HFFc6 (cell line): ENCODE data around the gene FCRL4. TPM values are rescaled to one million over a fixed set of nuclear protein-coding genes. Genes with fewer than 3 reads are reported as not detected.

Experiments used
- DNase-seq: peaks from one replicate; pipeline ENCODE4 v3.0.0-alpha.2; 2018
- H3K27ac Mint-ChIP-seq: 2 replicates; pipeline ENCODE4 v1.8.0; 2020; ENCODE audit warnings: mild to moderate bottlenecking, mixed read lengths
- H3K27me3 Mint-ChIP-seq: 2 replicates; pipeline ENCODE4 v1.8.0; 2021; ENCODE audit warnings: mild to moderate bottlenecking, moderate library complexity, mixed read lengths; ENCODE audit not compliant: insufficient read depth
- H3K36me3 Mint-ChIP-seq: 2 replicates; pipeline ENCODE4 v1.8.0; 2021; ENCODE audit warnings: low read depth, mixed read lengths
- H3K4me1 Mint-ChIP-seq: 2 replicates; pipeline ENCODE4 v1.8.0; 2020; ENCODE audit warnings: low read depth, mixed read lengths
- H3K4me3 Mint-ChIP-seq: 2 replicates; pipeline ENCODE4 v1.8.0; 2020; ENCODE audit warnings: mild to moderate bottlenecking, moderate library complexity, mixed read lengths
- H3K9me3 Mint-ChIP-seq: 2 replicates; pipeline ENCODE4 v1.8.0; 2020; ENCODE audit warnings: mild to moderate bottlenecking, mixed read lengths
- CTCF ChIP-seq: fragments of 200-600 bp; sonication (generic); IDR thresholded peaks from 2 replicates; pipeline ENCODE4 v1.5.0; 2021; ENCODE audit warnings: antibody characterized with exemption, mild to moderate bottlenecking
- total RNA-seq, 6 experiments: library from RNA; stranded (reverse); fragmentation: NEBNext Ultra II Directional; extraction: Animal tissue kit (Norgen Biotek cat#: 25700); gene quantifications; 2 replicates in 1 of 6; 3 replicates in 5 of 6; pipeline ENCODE4 v1.2.3, GENCODE V29; 2021

FCRL4 gene
- total RNA-seq, 6 experiments from 2014 or later = not detected

GRCh38 chr1:157532569-157532968 is 65.3 kb downstream of the FCRL4 start:
- H3K27me3 Mint-ChIP-seq = peaks cover 4% of the 10 kb centered on the region; the same call in 1 of the 2 replicates

GRCh38 chr1:157523774-157524493 is 74.0 kb downstream of the FCRL4 start:
- Mint-ChIP-seq H3K4me3 (no peak overlapping the region), H3K27ac (no peak overlapping the region), H3K27me3 (no peaks in the 10 kb centered on the region), H3K4me1 (no peaks in the 10 kb centered on the region), H3K36me3 (no peaks in the 10 kb centered on the region), H3K9me3 (no peaks in the 10 kb centered on the region)
- DNase-seq = no peak
- no peak for TF ChIP-seq CTCF

More at GRCh38 chr1:157532569-157532968, 65.3 kb downstream of the FCRL4 start:
- Mint-ChIP-seq H3K9me3 (no peaks in the 10 kb centered on the region; the same call in 1 of the 2 replicates), H3K27ac (no peak overlapping the region), H3K4me1 (no peaks in the 10 kb centered on the region), H3K4me3 (no peak overlapping the region), H3K36me3 (no peaks in the 10 kb centered on the region)
- no peak for TF ChIP-seq CTCF
- DNase-seq = no peak

Other genes starting within 250 kb of the FCRL4 start
- gene FCRL5, start 45.6 kb downstream of the FCRL4 start, total RNA-seq = not detected
- gene FCRL3, start 102.7 kb upstream of the FCRL4 start, total RNA-seq = not detected
- not detected for gene FCRL2, start 179.0 kb upstream of the FCRL4 start, total RNA-seq
- gene FCRL1, start 222.0 kb upstream of the FCRL4 start, total RNA-seq = not detected
- not detected for gene CD5L, start 243.7 kb upstream of the FCRL4 start, total RNA-seq